ENCODE data around the gene CRLF3.
"Not testable (repeated sequence)": the region's sequence is repeated elsewhere in the genome, so short reads cannot be mapped to it uniquely, and the experiment has no call there.

Gene CRLF3

GRCh38 chr17:30734153-30734552, 90.3 kb downstream of the CRLF3 start:
- not testable (repeated sequence) for DNase-seq
